ENCODE measurements around the gene MEIS2.

Gene MEIS2

GRCh38 chr15:36863570-36863969 is 236.8 kb downstream of the MEIS2 start:
- DNase-seq = no peak

- DNase-seq = no peak
Observed at GRCh38 chr15:36860792-36861191, 239.6 kb downstream of the MEIS2 start.

GRCh38 chr15:36858423-36858822 is 241.9 kb downstream of the MEIS2 start:
- DNase-seq = no peak

GRCh38 chr15:36856339-36856973 is 243.9 kb downstream of the MEIS2 start:
- DNase-seq = no peak

- no peak for DNase-seq
Observed at GRCh38 chr15:36850864-36851263, 249.5 kb downstream of the MEIS2 start.

GRCh38 chr15:36845270-36845669 is 255.1 kb downstream of the MEIS2 start:
- DNase-seq = no peak

GRCh38 chr15:36844534-36844998 is 255.8 kb downstream of the MEIS2 start:
- DNase-seq = no peak

- DNase-seq = no peak
Observed at GRCh38 chr15:36843822-36844221, 256.5 kb downstream of the MEIS2 start.

- no peak for DNase-seq
Observed at GRCh38 chr15:36841193-36841592, 259.2 kb downstream of the MEIS2 start.
